CD4-positive, alpha-beta T cell treated with Interleukin-4 for 4 hours (primary cell): Measurements from ENCODE around the gene CPOX.
"Not testable (repeated sequence)": the region's sequence is repeated elsewhere in the genome, so short reads cannot be mapped to it uniquely, and the experiment has no call there.

ENCODE experiments used
- DNase-seq: peaks from one replicate; pipeline ENCODE4 v3.0.0-alpha.2; 2020

Gene CPOX

DNA sequence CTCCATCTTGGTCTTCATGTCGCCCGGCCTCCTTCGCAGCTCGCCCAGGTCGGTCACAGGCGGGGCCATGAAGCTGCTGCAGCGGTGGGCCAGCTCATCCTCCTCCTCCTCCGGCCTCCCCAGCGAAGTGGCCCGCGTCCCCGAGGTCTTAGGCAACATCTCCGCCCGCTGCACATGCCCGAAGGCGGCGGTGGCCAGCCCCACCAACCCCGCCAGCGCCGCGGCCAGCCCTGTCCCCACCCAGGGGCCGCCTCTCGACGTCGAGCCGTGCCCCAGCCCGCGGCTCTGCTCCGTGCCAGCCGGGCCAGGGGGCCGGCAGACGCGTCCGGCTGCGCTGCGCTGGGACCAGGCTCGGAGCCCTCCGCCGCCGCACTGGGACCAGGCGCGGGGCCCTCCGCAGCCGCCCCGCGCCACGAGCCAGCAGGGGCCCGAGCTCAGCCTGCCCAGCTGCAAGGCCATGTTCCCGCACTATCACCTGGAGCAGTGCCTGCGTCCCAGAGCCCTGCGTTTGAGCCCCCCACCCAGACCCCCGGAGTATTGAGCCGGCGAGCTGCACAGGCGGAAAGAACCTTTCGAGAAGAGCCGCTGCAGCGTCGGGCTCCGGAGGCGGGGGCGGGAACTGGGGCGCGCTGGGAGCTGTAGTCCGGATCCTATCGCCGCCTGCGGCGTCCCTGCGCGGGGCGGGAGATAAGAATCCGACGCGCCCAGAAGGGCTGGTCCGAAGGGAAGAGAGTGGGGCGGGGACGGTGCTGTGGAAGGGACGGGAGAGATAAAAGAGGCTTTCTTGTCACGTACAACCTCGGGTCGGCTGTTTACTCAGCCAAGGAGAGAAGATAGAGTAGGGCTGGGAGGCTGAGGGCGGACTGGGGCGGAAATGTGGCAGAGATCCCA, at the start of gene CPOX:
CPOX (minus strand) TSS at position 566 of the 891 bp plus-strand sequence; CDS start at position 459, 107 bp downstream.
- peak; percentile 82 for DNase-seq

DNA sequence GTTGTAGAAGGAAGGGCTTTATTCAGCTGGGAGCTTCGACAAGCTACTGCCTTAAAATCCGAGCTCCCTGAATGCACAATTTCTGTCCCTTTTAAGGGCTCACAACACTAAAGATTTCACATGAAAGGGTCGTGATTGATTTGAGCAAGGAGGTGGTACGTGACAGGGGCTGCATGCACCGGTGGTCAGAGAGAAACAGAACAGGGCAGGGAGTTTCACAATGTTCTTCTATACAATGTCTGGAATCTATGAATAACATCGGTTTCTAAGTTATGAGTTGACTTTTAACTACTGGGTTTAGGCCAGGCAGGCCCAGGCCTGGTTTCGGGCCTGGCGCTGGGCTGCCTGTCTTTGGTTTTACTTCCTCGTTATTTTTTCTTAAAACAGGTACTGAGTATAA, 49.4 kb upstream of the CPOX start:
- DNase-seq: not testable (repeated sequence)

GRCh38 chr3:98641756-98642155, 48.3 kb upstream of the CPOX start:
- not testable (repeated sequence) for DNase-seq

DNA sequence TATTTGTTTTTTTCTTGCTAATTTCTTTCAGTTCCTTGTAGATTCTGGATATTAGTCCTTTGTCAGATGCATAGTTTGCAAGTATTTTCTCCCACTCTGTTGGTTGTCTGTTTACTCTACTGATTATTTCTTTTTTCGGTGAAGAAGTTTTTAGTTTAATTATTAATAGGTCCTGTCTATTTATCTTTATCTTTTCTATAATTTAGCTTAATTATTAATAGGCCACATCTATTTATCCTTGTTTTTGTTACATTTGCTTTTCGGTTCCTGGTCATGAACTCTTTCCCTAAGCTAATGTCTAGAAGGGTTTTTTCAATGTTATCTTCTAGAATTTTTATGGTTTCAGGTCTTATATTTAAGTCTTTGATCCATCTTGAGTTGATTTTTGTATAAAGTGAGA, 45.1 kb upstream of the CPOX start:
- not testable (repeated sequence) for DNase-seq

DNA sequence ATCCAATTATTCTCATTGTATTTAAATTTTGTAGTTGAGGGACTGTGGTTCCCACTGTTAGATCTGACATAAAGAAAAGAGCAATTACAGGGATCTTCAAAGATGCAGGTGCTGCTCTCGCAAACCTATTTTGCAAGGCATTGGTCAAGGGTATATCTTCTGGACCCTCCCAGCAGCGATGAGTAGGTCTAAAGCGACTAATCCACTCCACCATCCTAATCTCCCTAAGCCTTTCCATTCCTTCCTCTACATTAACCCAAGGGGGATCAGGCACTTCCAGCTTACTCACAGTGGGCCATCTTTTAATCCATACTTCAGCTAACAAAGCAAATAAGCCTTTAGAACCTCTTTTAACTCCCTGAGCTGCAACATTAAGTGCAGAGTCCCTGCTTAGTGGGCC, 37.0 kb upstream of the CPOX start:
- no peak for DNase-seq

DNA sequence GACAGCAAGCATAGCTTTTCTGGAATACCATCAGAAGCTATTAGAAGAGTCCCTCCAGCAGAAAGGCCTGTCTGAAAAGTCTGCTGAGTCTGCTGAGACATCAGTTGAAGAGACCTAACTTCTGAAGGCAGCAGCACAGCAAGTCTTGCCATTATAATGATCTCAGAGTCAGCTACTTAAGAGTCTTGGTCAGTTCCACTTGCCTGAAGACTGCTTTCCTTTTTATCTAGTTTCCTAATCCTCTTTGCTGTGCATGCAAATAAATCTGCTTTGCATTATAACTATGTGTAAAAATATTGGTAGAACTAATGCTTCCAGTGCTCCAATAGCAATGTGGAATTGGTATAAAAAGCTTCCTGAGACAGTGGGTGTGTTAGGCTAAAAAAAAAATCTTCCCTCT, 34.9 kb upstream of the CPOX start:
- no peak for DNase-seq

DNA sequence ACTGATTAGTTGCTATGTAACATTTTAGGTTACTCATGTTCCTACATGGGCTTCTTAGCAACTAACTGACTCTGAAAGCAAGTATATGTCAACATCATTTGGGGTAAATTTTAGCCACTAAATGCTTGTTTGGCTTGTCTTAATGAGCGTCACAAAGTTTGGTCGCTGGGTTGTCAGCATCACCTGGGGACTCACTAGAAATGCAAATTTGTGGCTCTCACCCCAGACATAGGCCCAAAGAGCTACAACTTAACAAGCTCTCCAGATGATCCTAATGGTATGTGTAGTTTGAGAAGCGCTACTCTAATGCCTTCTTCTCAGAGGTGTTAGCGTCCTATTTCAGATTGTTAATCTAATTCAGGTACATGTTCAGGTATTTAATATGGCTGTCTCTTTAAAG, 32.7 kb upstream of the CPOX start:
- DNase-seq: no peak

DNA sequence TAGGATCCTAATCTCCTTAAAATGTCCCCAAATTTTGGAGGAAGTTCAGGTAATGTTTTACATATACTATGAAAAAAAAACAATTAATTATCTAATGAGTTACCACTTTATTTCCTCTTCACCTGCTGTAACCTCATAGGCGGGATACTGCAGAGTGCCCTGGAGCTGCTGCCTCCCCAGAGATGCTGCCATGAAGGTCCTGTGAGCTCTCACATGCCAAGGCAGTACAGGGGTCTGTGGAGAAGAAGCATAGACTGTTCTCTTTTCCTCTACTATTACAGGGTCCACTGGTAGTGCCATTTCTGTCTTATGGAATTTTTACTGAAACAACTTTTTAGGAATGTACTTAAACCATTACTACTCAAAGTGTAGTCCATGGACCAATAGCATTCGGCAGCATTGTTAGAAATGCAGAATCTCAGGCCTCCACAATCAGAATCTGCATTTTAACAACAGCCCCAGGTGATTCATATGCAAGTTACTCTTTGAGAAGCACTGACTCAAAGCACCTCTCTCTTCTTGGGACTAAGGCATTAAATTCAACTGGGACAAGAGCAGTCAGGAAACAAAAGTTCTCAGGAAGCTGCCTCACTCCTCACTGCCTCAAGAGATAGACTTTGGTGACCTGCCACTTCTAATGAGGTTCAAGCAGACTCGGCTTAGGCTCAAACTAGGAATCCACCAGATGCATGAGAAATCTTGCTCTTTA, 30.3 kb upstream of the CPOX start:
- no peak for DNase-seq

GRCh38 chr3:98617841-98618240, 24.4 kb upstream of the CPOX start:
- no peak for DNase-seq

DNA sequence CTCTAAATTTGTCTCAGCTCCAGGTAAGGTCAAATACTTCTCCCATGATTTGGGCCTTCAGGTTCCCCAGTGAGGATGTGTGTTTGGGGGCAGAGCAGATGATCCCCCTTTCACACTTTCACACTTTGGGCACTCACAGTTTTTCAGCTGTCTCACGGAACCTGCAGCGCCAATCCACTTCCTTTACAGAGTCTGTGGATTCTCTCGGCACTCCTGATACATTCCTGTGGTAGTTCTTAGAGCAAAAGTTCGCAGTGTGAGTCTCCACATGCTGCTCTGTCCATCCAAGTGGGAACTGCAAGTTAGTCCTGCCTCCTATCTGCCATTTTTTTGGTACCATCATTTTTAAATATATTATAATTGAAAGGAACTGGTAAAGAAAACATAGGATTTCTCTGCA, 20.2 kb upstream of the CPOX start:
- DNase-seq: no peak

- no peak for DNase-seq
These were observed 19.6 kb upstream of the CPOX start for GRCh38 chr3:98612996-98613517.

- no peak for DNase-seq
These were observed 19.2 kb upstream of the CPOX start for GRCh38 chr3:98612587-98612986.

- DNase-seq: no peak
These were observed 14.6 kb upstream of the CPOX start for GRCh38 chr3:98608029-98608428.

GRCh38 chr3:98603580-98603979, 10.2 kb upstream of the CPOX start:
- no peak for DNase-seq

- DNase-seq: peak; percentile 35
These were observed 8.8 kb upstream of the CPOX start for GRCh38 chr3:98602078-98602678.

- no peak for DNase-seq
These were observed 7.8 kb upstream of the CPOX start for GRCh38 chr3:98601180-98601579.

DNA sequence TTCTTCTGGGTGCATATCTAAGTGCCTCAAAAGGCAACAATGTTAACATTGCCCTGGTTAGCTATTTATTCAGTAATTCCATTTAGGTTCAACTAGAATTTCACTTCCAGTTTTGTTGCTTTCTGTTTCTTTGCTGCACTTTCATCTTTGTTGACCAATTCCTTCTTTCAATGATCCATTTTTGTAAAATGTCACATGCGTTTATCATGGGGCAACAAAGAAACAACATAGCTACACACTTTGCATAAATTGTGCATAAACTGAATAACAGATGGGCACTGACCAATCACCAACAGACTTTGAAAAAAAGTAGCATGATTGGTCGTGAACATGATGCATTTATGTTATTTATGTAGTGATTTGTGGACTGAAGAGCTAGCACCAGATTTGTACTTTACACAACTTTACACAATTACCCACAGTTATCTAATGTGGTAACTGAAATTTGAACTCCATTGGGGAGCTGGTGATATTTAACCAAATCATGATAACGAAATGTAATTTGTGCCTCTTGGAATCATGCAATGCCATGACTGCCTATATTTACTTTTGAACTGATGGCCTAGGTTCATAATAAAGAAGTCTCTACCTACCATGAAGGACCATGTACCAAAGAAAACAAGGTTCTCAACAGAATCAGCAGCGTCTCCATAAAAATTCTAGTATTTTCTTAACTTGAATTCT, 7.1 kb upstream of the CPOX start:
- no peak for DNase-seq

DNA sequence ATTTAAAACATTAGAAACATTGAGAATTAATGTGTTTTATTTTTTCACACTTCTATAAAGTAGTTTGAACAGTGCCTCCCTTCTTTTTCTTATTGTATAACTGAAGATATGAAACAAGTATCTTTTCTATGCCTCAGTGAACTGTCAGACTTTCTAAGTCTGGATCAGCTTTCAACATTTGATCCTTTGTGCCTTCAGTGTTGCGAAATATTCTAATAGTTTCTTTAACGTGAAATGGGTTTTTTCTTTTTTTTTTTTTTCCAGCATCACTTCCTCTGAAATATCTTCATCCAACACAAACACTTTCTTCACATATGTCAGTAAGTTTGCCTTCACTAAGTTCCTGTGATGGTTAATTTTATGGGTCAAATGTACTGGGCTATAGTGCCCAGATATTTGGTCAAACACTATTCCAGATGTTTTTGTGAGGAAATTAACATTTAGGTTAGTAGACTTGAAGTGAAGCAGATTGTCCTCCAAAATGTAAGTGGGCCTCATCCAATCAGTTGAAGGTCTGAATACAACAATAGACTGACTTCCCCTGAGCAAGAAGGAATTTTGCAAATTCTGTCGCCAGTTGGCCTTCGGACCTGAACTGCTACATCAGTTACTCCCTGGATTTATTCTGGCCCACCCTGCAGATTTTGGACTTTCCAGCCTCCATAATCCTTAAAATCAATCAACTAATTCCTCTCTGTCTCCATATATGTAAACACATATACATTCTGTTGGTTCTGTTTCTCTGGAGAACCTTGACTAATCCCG, 6.4 kb upstream of the CPOX start:
- DNase-seq: no peak

DNA sequence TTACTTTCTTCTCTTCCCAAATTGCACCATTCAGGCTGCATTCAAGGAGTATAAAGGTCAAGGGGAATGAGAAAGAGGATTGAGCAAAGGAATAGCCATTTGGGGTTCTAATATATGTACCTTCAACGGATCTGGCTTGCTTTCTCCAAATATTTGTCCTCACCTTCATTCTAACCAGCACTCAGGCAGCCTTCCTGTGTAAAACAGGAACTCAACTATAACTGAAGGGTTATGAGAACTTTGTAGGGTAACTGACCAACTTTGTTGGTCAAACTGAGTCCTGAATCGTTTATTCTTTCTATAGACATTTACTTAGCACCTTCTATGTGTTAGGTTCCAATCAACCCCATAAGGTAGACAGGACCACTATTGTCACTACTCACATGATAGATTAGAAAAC, 5.1 kb upstream of the CPOX start:
- no peak for DNase-seq

GRCh38 chr3:98596541-98597500, 3.4 kb upstream of the CPOX start:
- peak; percentile 58 for DNase-seq

DNA sequence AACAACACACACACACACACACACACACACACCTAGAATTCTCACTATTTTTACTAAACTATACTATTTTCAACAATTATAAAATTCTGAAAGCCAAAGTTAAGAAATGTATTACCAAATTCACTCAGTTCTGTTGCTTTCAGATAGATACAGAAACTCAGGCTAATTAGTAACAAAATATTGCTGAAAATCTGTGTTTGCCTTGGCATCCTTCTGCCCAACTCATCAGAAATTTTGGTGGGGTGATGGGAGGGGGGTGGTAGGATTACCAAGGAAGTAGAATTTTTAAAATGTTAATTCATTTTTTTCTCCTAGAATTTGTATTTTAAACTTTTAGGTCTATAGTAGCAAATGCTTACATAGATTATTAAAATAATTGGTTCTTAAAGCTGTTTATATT, 2.7 kb upstream of the CPOX start:
- DNase-seq: no peak
